HT-29 (cell line): ENCODE measurements around the gene FAM98B. TPM values are rescaled to one million over a fixed set of nuclear protein-coding genes. Genes with fewer than 3 reads are reported as not detected.

Experiments
- DNase-seq: peaks from one replicate; pipeline ENCODE4 v3.0.0-alpha.2; 2015; ENCODE audit warnings: low spot score
- total RNA-seq: library from RNA; depleted of rRNA; stranded (reverse); fragments of >200 nt; shearing (Covaris generic); gene quantifications from 2 replicates; pipeline ENCODE4 v1.2.3, GENCODE V29; 2014

FAM98B gene
- total RNA-seq, 1 experiment from 2014 or later: 4.3 TPM

GRCh38 chr15:38507570-38507969 is 53.6 kb downstream of the FAM98B start:
- no peak for DNase-seq

GRCh38 chr15:38508647-38509046 is 54.7 kb downstream of the FAM98B start:
- DNase-seq: no peak

- DNase-seq: no peak
Observed at GRCh38 chr15:38509152-38509551, 55.2 kb downstream of the FAM98B start.

GRCh38 chr15:38512901-38513300 is 59.0 kb downstream of the FAM98B start:
- DNase-seq: no peak

- DNase-seq: no peak
Observed at GRCh38 chr15:38514601-38515000, 60.7 kb downstream of the FAM98B start.

- no peak for DNase-seq
Observed at GRCh38 chr15:38516626-38517025, 62.7 kb downstream of the FAM98B start.

GRCh38 chr15:38517312-38517975 is 63.5 kb downstream of the FAM98B start:
- no peak for DNase-seq

- DNase-seq: no peak
Observed at GRCh38 chr15:38518084-38518483, 64.2 kb downstream of the FAM98B start.

GRCh38 chr15:38520035-38520434 is 66.1 kb downstream of the FAM98B start:
- DNase-seq: no peak

GRCh38 chr15:38521316-38521715 is 67.4 kb downstream of the FAM98B start:
- no peak for DNase-seq

GRCh38 chr15:38522922-38523321 is 69.0 kb downstream of the FAM98B start:
- no peak for DNase-seq

GRCh38 chr15:38524156-38524555 is 70.2 kb downstream of the FAM98B start:
- DNase-seq: no peak

GRCh38 chr15:38525489-38525888 is 71.6 kb downstream of the FAM98B start:
- DNase-seq: no peak

GRCh38 chr15:38526158-38526557 is 72.2 kb downstream of the FAM98B start:
- no peak for DNase-seq

GRCh38 chr15:38528294-38528693 is 74.4 kb downstream of the FAM98B start:
- no peak for DNase-seq

- no peak for DNase-seq
Observed at GRCh38 chr15:38530113-38530512, 76.2 kb downstream of the FAM98B start.

GRCh38 chr15:38531509-38531908 is 77.6 kb downstream of the FAM98B start:
- peak; percentile 28 for DNase-seq

- DNase-seq: no peak
Observed at GRCh38 chr15:38532728-38533127, 78.8 kb downstream of the FAM98B start.

GRCh38 chr15:38533416-38533915 is 79.5 kb downstream of the FAM98B start:
- no peak for DNase-seq

- no peak for DNase-seq
Observed at GRCh38 chr15:38533926-38534325, 80.0 kb downstream of the FAM98B start.

GRCh38 chr15:38534691-38535090 is 80.8 kb downstream of the FAM98B start:
- no peak for DNase-seq

GRCh38 chr15:38535491-38536200 is 81.7 kb downstream of the FAM98B start:
- no peak for DNase-seq

GRCh38 chr15:38536201-38536676 is 82.3 kb downstream of the FAM98B start:
- no peak for DNase-seq
